Stimulated activated CD4-positive, alpha-beta T cell treated with anti-CD3 and anti-CD28 coated beads, Interleukin-12 subunit alpha, Interleukin-12 subunit beta, amount 100 ng/mL, for 24 hours (primary cell): Measurements from ENCODE around the gene NPW.
A peak's percentile ranks its signal among the peaks of the same experiment; 100 is the strongest.
"Not testable (repeated sequence)": the region's sequence is repeated elsewhere in the genome, so short reads cannot be mapped to it uniquely, and the experiment has no call there.

Experiments used
- DNase-seq, 2 experiments: peaks; one replicate each; pipeline ENCODE4 v3.0.0-alpha.2; 2020; ENCODE audit warnings: low read depth in 2 of 2

The NPW gene

GRCh38 chr16:2001456-2002355 is 17.9 kb upstream of the NPW start:
- no peak for DNase-seq

GRCh38 chr16:2002406-2003230 is 17.0 kb upstream of the NPW start:
- DNase-seq: no peak

- no peak for DNase-seq
Observed at GRCh38 chr16:2003231-2003826, 16.3 kb upstream of the NPW start.

- DNase-seq: peak; percentile 66 to 91
Observed at GRCh38 chr16:2003827-2004641, 15.6 kb upstream of the NPW start.

DNA sequence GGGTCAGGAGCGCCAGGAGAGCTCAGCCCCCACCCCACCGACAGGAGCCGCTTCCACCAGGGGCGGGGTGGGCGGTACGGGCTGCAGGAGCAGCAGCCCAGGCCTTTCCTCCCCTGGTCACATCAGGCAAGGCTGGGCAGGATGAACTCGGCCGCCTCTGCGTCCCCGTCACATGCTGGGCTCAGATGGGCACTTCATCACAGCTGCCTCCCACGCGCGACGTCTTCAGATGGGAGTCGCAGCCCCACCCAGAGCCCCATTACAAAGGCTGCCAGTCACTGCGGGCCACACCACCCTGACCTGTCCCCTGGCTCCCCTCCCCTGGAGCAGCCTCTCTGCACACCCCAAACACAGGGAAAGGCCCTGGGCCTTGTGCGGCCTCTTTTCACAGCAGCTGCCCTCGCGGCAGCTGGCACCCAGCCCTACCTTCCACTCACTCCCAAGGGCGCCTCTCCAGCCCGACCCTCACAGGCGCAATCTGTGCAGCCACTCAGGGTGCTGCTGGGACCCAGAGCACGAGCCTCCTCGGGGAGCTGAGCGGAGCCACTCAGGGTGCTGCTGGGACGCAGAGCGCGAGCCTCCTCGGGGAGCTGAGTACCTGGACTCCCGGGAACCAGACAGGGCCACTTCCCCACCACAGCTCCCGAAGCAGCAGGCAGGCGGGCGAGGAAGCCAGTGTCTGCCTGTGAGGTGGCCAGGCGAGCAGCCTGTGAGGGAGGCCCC is 14.6 kb upstream of the NPW start:
- DNase-seq: no peak

DNA sequence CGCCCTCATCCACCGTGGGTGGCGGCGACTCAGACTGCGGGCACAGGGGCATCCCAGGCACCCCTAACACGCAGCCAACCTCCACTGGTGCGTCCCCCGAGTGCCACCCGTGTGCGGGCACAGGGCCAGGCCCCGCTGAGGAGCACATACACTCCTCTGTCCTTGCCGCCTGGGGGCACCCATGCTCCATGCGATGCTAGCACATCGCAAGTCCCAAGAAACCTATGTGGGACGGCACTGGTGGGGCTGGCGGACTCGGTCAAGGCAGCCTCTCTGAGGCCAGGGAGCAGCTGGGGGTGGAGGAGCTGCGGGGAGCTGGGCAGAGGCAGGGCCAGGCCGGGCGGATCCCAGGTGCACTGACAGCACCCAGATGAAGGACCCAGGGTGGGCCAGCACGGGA is 13.9 kb upstream of the NPW start:
- DNase-seq: no peak

GRCh38 chr16:2006317-2006716 is 13.3 kb upstream of the NPW start:
- DNase-seq: no peak

GRCh38 chr16:2007081-2007836 is 12.3 kb upstream of the NPW start:
- no peak for DNase-seq

- no peak for DNase-seq
Observed at GRCh38 chr16:2008009-2008526, 11.5 kb upstream of the NPW start.

DNA sequence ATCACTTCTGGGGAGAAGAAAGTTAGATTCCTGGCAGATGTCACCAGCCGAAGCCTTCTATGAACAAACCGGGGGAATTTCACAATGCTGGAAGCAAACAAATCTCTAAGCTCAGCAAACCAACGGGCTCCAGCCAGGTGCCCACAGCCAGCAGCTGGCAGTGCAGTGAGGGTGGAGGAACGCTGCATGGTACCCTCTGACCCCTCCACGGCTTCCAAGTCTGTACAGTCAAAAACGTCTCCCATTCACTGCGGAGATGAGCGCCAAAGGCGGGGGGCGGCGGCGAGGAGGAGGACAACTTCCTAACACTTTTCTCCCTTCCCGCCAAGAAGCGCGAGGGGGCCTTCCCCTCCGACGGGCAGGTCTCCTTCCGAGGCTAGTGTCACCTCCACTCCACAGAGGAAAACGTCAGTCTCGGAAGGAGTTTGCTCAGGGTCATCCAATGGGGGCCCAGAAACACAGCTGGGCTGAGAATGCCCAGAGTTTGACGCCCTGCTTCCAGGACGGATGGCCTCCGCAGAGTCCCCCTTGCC is 10.9 kb upstream of the NPW start:
- peak in 1 of 2 experiments; percentile 41 for DNase-seq

DNA sequence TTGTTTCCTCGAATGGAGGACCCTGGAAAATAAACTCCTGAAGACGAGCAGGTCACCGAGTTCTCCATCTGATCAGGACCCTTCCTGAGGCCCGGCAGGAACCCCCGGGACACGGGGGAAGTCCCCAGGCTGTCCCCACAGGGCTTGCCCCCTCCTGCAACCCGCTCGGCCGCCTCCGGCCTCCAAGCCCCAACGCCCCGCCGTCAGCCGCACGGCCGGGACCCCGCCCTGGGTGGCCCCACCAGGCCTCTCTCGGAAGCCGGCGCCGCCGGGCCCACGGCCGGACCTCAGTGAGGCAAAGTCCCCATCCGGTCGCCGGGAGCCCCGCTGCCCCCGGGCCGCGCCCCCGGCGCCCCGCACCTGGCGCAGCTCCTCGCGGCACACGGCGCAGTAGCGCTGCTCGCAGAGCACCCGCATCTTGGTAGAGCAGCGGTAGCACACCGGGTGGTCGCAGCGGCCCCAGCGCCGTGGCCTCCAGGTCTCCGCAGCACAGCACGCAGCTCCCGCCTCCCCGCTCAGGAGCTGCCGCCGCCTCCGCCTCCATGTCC is 10.3 kb upstream of the NPW start:
- no peak for DNase-seq

DNA sequence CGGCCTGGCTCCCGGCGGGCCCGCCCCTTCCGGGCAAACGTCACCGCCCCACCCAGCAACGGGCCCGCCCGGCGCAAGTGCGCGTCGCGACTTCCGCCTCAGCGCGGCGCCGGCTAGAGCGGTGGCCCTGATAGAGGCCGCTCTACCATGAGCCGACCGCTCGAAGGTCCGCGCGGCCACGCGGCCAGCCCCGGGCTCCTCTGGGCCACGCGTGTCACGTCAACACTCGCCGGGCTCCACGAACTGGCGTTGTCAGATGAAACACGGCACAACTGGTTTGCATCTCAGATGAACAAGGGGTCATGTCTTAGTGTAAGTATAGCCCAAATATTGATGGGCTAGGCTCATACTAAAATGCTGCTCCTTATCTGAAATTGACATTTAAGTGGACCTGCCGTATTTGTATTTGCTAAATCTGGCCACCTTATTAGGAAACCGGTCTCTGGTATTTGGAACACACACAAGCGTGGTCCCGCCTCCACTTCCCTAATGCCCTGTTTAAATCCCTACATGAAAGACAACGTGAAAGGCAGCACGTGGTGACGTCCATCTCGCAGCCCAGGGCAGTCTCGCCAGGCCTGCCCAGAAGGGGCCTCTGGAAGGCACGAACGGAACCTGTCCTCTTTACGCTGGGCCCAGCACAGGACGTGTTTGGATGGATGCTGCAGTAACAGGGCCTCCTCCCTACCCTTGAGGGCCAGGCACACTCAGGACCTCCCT is 9.6 kb upstream of the NPW start, which contains the start of gene ZNF598:
Gene ZNF598 (minus strand): TSS at position 31 of the 720 bp plus-strand sequence.
- peak; percentile 59 to 69 for DNase-seq

- DNase-seq: not testable (repeated sequence)
Observed at GRCh38 chr16:2011726-2012125, 7.9 kb upstream of the NPW start.

DNA sequence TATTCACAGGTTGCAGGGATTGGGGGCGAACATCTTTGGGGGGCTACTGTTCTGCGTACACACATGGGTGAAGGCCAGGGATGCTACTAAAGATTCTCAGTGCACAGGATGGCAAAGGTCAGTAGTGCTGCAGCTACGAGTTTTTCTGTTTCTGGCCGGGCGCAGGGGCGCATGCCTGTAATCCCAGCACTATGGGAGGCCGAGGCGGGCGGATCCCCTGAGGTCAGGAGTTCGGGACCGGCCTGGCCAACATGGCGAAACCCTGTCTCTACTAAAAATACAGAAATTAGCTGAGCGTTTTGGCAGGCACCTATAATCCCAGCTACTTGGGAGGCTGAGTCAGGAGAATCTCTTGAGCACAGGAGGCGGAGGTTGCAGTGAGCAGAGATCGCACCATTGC is 6.1 kb upstream of the NPW start:
- DNase-seq: no peak

GRCh38 chr16:2015117-2015946 is 4.3 kb upstream of the NPW start:
- DNase-seq: no peak

DNA sequence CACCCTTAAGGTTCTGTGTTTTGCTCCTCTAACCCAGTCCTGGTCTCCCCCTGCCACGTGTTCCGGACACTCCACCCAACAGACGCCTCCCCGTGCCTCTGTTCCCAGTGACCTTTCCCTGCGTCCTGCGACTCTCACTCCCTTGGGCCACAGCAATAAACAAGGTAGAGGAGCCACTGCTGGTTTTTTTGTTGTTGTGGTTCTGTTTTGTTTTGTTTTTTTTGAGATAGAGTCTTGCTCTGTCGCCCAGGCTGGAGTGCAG is 3.7 kb upstream of the NPW start:
- DNase-seq: no peak

DNA sequence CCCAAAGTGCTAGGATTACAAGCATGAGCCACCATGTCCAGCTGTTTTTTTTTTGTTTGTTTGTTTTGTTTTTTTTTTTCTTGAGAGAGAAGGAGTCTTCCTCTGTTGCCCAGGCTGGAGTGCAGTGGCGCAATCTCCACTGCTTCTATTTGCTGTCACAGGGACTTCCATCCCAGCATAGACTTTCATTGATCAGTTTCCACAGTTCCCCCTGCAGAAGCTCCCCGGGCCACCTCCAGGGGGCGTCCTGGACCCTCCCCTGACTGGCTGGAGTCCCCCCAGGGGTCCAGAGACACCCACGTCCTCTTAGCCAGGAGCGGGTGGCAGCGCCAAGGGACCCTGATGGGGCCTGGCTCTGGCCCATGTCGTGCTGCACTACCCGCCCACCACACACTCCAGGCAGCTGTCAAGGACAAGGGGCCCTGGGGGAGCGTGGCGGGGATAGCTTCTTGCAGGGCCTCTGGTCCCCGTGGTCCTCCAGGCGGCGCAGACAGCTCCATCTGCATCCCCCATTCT is 3.1 kb upstream of the NPW start:
- no peak for DNase-seq
